Kidney capillary endothelial cell (primary cell): ENCODE results near the gene KLRD1.
"Not testable (repeated sequence)": the region's sequence is repeated elsewhere in the genome, so short reads cannot be mapped to it uniquely, and the experiment has no call there.

Experiments used
- DNase-seq: peaks from one replicate; pipeline ENCODE4 v3.0.0-alpha.2; 2018; ENCODE audit warnings: low spot score

Gene KLRD1

GRCh38 chr12:10338470-10338869, 30.8 kb downstream of the KLRD1 start:
- not testable (repeated sequence) for DNase-seq

GRCh38 chr12:10339053-10339840, 31.6 kb downstream of the KLRD1 start:
- no peak for DNase-seq

GRCh38 chr12:10340946-10341345, 33.3 kb downstream of the KLRD1 start:
- DNase-seq, result not testable (repeated sequence)

- no peak for DNase-seq
These were observed 34.3 kb downstream of the KLRD1 start for GRCh38 chr12:10341892-10342509.

GRCh38 chr12:10351457-10351856, 43.8 kb downstream of the KLRD1 start:
- DNase-seq, result not testable (repeated sequence)

GRCh38 chr12:10354071-10354470, 46.4 kb downstream of the KLRD1 start:
- no peak for DNase-seq

GRCh38 chr12:10354502-10354901, 46.8 kb downstream of the KLRD1 start:
- peak; percentile 46 for DNase-seq

GRCh38 chr12:10358131-10358530, 50.5 kb downstream of the KLRD1 start:
- DNase-seq, result no peak

GRCh38 chr12:10358969-10359368, 51.3 kb downstream of the KLRD1 start:
- DNase-seq, result no peak

GRCh38 chr12:10361084-10361483, 53.4 kb downstream of the KLRD1 start:
- DNase-seq, result no peak

GRCh38 chr12:10361622-10362021, 54.0 kb downstream of the KLRD1 start:
- DNase-seq, result no peak

GRCh38 chr12:10362325-10362724, 54.7 kb downstream of the KLRD1 start:
- DNase-seq, result no peak

- DNase-seq, result no peak
These were observed 55.4 kb downstream of the KLRD1 start for GRCh38 chr12:10362828-10363657.

GRCh38 chr12:10363658-10363913, 55.9 kb downstream of the KLRD1 start:
- no peak for DNase-seq

GRCh38 chr12:10363914-10364814, 56.5 kb downstream of the KLRD1 start:
- peak; percentile 10 for DNase-seq

- peak; percentile 42 for DNase-seq
These were observed 57.3 kb downstream of the KLRD1 start for GRCh38 chr12:10364815-10365622.

GRCh38 chr12:10365696-10366405, 58.2 kb downstream of the KLRD1 start:
- DNase-seq, result no peak

GRCh38 chr12:10366875-10367274, 59.2 kb downstream of the KLRD1 start:
- DNase-seq, result no peak

- DNase-seq, result not testable (repeated sequence)
These were observed 60.0 kb downstream of the KLRD1 start for GRCh38 chr12:10367714-10368113.
